ENCODE data around the gene CPEB3.

Gene CPEB3

DNA sequence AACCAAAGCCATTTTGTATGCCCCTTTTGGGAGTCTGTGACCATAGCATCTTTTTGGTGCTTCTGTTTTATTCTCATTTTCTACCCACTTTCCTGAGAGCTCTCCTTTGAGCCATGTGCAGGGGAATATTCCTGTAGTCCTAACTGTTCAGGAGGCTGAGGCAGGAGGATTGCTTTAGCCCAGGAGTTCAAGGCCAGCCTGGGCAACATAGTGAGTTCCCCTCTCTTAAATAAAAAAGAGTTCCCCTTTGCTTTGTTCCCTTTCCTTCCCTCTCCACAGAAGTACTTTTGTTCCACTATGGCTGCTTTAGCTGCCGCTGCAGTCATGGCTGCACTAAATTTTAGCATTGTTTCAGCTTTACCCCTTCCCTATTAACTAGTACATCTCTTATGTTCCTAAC lies 281.4 kb downstream of the CPEB3 start:
- no peak overlapping the region for H3K4me2 ChIP-seq (ENCODE audit: insufficient read depth, low read length)
- no peaks in the 10 kb centered on the region for H4K20me1 ChIP-seq (ENCODE audit: insufficient read depth, low read length)
- H3K4me3 ChIP-seq (ENCODE audit: low read depth in 1 of 2, low read length in 2 of 2), result no peak overlapping the region
- H3K36me3 ChIP-seq (ENCODE audit: insufficient read depth, low read length), result peaks cover 63% of the 10 kb centered on the region
- H3K9me3 ChIP-seq (ENCODE audit: insufficient read depth, low read length, severe bottlenecking), result no peaks in the 10 kb centered on the region
- H3K27ac ChIP-seq (ENCODE audit: low read length), result no peak overlapping the region
- no peak overlapping the region for H3K9ac ChIP-seq (ENCODE audit: low read depth, low read length)
- no peak for TF ChIP-seq EZH2 (IDR thresholded peaks at IDR 0.05; ENCODE audit: borderline replicate concordance, low read depth, low read length, severe bottlenecking)
- TF ChIP-seq, protein P1, sequence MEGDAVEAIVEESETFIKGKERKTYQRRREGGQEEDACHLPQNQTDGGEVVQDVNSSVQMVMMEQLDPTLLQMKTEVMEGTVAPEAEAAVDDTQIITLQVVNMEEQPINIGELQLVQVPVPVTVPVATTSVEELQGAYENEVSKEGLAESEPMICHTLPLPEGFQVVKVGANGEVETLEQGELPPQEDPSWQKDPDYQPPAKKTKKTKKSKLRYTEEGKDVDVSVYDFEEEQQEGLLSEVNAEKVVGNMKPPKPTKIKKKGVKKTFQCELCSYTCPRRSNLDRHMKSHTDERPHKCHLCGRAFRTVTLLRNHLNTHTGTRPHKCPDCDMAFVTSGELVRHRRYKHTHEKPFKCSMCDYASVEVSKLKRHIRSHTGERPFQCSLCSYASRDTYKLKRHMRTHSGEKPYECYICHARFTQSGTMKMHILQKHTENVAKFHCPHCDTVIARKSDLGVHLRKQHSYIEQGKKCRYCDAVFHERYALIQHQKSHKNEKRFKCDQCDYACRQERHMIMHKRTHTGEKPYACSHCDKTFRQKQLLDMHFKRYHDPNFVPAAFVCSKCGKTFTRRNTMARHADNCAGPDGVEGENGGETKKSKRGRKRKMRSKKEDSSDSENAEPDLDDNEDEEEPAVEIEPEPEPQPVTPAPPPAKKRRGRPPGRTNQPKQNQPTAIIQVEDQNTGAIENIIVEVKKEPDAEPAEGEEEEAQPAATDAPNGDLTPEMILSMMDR (IDR thresholded peaks at IDR 0.05; ENCODE audit: borderline replicate concordance, extremely low read depth, low read length, poor library complexity, severe bottlenecking), result no peak
- no peak overlapping the region for H2AFZ ChIP-seq (ENCODE audit: low read depth, low read length)
- no peaks in the 10 kb centered on the region for H3K27me3 ChIP-seq (ENCODE audit: insufficient read depth, low read length, poor library complexity)
- DNase-seq (no peak), ATAC-seq (ENCODE audit: insufficient read depth, low read depth) (no peak)
- no peaks in the 10 kb centered on the region for H3K4me1 ChIP-seq (ENCODE audit: insufficient read depth, low read length)
- H3K79me2 ChIP-seq (ENCODE audit: insufficient read depth, low read length), result no peaks in the 10 kb centered on the region

DNA sequence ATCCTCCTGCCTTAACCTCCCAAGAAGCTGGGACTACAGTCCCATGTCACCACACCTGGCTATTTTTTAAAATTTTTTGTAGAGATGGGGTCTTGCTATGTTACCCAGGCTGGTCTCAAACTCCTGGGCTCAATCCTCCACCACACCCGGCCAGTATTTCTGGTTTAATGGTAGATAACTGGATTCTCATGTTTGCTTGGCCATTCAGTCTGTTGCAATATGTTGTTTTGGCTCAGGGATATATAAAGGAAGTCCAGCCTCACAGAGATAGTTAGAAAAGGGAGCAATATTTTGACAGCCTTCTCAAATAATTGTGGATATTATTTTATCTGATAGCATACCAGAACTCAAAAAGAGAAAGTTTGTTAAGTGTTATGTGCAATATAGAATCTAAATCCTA lies 284.9 kb downstream of the CPEB3 start:
- ATAC-seq (ENCODE audit: insufficient read depth, low read depth) (no peak), DNase-seq (no peak)
- TF ChIP-seq EZH2 (IDR thresholded peaks at IDR 0.05; ENCODE audit: borderline replicate concordance, low read depth, low read length, severe bottlenecking), result no peak
- H3K4me2 ChIP-seq (ENCODE audit: insufficient read depth, low read length), result no peak overlapping the region
- H4K20me1 ChIP-seq (ENCODE audit: insufficient read depth, low read length), result no peaks in the 10 kb centered on the region
- no peak overlapping the region for H3K4me3 ChIP-seq (ENCODE audit: low read depth in 1 of 2, low read length in 2 of 2)
- no peak overlapping the region for H2AFZ ChIP-seq (ENCODE audit: low read depth, low read length)
- no peaks in the 10 kb centered on the region for H3K27me3 ChIP-seq (ENCODE audit: insufficient read depth, low read length, poor library complexity)
- no peaks in the 10 kb centered on the region for H3K9me3 ChIP-seq (ENCODE audit: insufficient read depth, low read length, severe bottlenecking)
- H3K27ac ChIP-seq (ENCODE audit: low read length), result no peak overlapping the region
- peaks cover 57% of the 10 kb centered on the region for H3K36me3 ChIP-seq (ENCODE audit: insufficient read depth, low read length)
- no peak overlapping the region for H3K9ac ChIP-seq (ENCODE audit: low read depth, low read length)
- no peaks in the 10 kb centered on the region for H3K4me1 ChIP-seq (ENCODE audit: insufficient read depth, low read length)
- H3K79me2 ChIP-seq (ENCODE audit: insufficient read depth, low read length), result no peaks in the 10 kb centered on the region

DNA sequence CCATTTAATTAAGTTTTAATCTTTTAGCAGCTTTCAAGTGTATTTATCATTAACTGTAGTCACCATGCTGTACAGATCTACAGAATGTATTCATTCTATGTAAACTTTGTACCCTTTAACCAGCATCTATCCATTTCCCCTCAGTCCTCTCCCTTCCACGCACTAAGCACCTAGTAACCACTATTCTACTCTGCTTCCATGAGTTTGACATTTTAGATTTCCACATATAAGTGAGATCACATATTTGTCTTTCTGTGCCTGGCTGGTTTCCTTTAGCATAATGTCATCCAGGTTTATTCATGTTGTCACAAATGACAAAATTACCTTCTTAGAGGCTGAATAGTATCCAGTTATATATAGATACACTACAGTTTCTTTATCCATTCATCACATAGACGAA lies 287.6 kb downstream of the CPEB3 start:
- no peak overlapping the region for H3K4me3 ChIP-seq (ENCODE audit: low read depth in 1 of 2, low read length in 2 of 2)
- no peak for TF ChIP-seq EZH2 (IDR thresholded peaks at IDR 0.05; ENCODE audit: borderline replicate concordance, low read depth, low read length, severe bottlenecking)
- TF ChIP-seq, protein P1 (IDR thresholded peaks at IDR 0.05; ENCODE audit: borderline replicate concordance, extremely low read depth, low read length, poor library complexity, severe bottlenecking), result no peak
- H3K36me3 ChIP-seq (ENCODE audit: insufficient read depth, low read length), result peaks cover 57% of the 10 kb centered on the region
- H4K20me1 ChIP-seq (ENCODE audit: insufficient read depth, low read length), result no peaks in the 10 kb centered on the region
- no peak for ATAC-seq (ENCODE audit: insufficient read depth, low read depth)
- H3K4me2 ChIP-seq (ENCODE audit: insufficient read depth, low read length), result no peak overlapping the region
- no peak overlapping the region for H2AFZ ChIP-seq (ENCODE audit: low read depth, low read length)
- no peaks in the 10 kb centered on the region for H3K4me1 ChIP-seq (ENCODE audit: insufficient read depth, low read length)
- no peak for DNase-seq
- no peaks in the 10 kb centered on the region for H3K79me2 ChIP-seq (ENCODE audit: insufficient read depth, low read length)
- H3K27ac ChIP-seq (ENCODE audit: low read length), result no peak overlapping the region
- H3K27me3 ChIP-seq (ENCODE audit: insufficient read depth, low read length, poor library complexity), result no peaks in the 10 kb centered on the region
- no peaks in the 10 kb centered on the region for H3K9me3 ChIP-seq (ENCODE audit: insufficient read depth, low read length, severe bottlenecking)
- no peak overlapping the region for H3K9ac ChIP-seq (ENCODE audit: low read depth, low read length)

DNA sequence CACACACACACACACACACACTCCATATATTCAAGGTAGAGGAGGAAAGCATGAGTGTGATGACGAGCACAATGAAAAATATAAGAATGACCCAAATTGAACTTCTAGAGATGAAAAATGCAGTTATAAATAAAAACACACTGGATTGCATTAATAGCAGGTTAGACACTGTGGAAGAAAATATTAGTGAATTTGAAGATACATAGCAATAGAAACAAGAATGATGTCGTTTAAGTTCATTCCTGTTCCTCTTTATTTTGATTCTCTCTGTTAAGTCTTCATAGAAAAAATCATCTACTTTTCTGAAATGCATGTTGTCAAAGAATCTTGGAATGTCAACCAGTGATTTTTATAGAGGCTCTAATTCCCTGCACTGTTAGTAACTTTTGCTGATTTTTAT lies 288.9 kb downstream of the CPEB3 start:
- Histone ChIP-seq H3K4me2 (ENCODE audit: insufficient read depth, low read length) (no peak overlapping the region), H3K9ac (ENCODE audit: low read depth, low read length) (no peak overlapping the region), H3K4me3 (ENCODE audit: low read depth in 1 of 2, low read length in 2 of 2) (no peak overlapping the region), H3K9me3 (ENCODE audit: insufficient read depth, low read length, severe bottlenecking) (no peaks in the 10 kb centered on the region), H3K27ac (ENCODE audit: low read length) (no peak overlapping the region), H3K27me3 (ENCODE audit: insufficient read depth, low read length, poor library complexity) (no peaks in the 10 kb centered on the region), H2AFZ (ENCODE audit: low read depth, low read length) (no peak overlapping the region), H3K4me1 (ENCODE audit: insufficient read depth, low read length) (no peaks in the 10 kb centered on the region), H3K79me2 (ENCODE audit: insufficient read depth, low read length) (no peaks in the 10 kb centered on the region), H4K20me1 (ENCODE audit: insufficient read depth, low read length) (no peaks in the 10 kb centered on the region), H3K36me3 (ENCODE audit: insufficient read depth, low read length) (peaks cover 59% of the 10 kb centered on the region)
- DNase-seq (no peak), ATAC-seq (ENCODE audit: insufficient read depth, low read depth) (no peak)
- TF ChIP-seq, protein P1 (IDR thresholded peaks at IDR 0.05; ENCODE audit: borderline replicate concordance, extremely low read depth, low read length, poor library complexity, severe bottlenecking), result no peak
- no peak for TF ChIP-seq EZH2 (IDR thresholded peaks at IDR 0.05; ENCODE audit: borderline replicate concordance, low read depth, low read length, severe bottlenecking)
